LNCAP (cell line): ENCODE measurements around the gene CIRBP.
A peak's percentile ranks its signal among the peaks of the same experiment; 100 is the strongest.

Source experiments
- TF ChIP-seq, protein P1 (sequence below): fragments of 450-650 bp; IDR thresholded peaks from 2 replicates; pipeline ENCODE4 v1.5.1; 2017; ENCODE audit warnings: mild to moderate bottlenecking

CIRBP gene

GRCh38 chr19:1287354-1288225 lies 18.5 kb downstream of the CIRBP start:
- TF ChIP-seq, protein P1, sequence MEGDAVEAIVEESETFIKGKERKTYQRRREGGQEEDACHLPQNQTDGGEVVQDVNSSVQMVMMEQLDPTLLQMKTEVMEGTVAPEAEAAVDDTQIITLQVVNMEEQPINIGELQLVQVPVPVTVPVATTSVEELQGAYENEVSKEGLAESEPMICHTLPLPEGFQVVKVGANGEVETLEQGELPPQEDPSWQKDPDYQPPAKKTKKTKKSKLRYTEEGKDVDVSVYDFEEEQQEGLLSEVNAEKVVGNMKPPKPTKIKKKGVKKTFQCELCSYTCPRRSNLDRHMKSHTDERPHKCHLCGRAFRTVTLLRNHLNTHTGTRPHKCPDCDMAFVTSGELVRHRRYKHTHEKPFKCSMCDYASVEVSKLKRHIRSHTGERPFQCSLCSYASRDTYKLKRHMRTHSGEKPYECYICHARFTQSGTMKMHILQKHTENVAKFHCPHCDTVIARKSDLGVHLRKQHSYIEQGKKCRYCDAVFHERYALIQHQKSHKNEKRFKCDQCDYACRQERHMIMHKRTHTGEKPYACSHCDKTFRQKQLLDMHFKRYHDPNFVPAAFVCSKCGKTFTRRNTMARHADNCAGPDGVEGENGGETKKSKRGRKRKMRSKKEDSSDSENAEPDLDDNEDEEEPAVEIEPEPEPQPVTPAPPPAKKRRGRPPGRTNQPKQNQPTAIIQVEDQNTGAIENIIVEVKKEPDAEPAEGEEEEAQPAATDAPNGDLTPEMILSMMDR = no peak

DNA sequence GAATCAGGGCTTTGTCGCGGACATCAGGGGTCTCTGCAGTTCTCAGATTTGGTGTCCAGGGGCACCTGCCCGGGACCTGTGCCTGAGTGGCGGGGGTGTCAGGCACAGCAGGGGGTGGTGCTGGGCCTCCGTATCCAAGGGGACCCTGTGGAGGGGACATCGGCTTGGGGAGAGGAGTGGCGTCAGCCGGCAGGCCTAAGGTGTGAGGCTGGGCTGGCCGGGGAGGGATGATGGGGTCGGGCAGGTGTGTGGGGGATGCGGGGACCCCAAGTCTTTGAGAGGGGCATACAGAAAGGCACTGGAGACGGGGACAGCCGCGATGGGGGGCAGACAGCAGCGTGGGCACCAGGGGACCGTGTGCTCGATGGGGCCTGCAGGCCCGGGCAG lies 19.1 kb downstream of the CIRBP start:
- TF ChIP-seq, protein P1 = no peak

- TF ChIP-seq, protein P1 = no peak
Observed at GRCh38 chr19:1288833-1289685, 19.9 kb downstream of the CIRBP start.

- TF ChIP-seq, protein P1 = 0 out of 2 replicates have a peak, but pooled peaks have one; percentile 18
Observed at GRCh38 chr19:1289686-1290025, 20.5 kb downstream of the CIRBP start.

- TF ChIP-seq, protein P1 = no peak
Observed at GRCh38 chr19:1290196-1290702, 21.1 kb downstream of the CIRBP start.

GRCh38 chr19:1290703-1291651 lies 21.8 kb downstream of the CIRBP start:
- TF ChIP-seq, protein P1 = no peak
